Activated CD8-positive, alpha-beta memory T cell treated with anti-CD3 and anti-CD28 coated beads, Interleukin-2, amount 50 U/mL, for 1 hour (primary cell): ENCODE results near the gene FGF8.

ENCODE experiments used
- DNase-seq: peaks from one replicate; pipeline ENCODE4 v3.0.0-alpha.2; 2020; ENCODE audit errors: extremely low read depth

FGF8 gene

DNA sequence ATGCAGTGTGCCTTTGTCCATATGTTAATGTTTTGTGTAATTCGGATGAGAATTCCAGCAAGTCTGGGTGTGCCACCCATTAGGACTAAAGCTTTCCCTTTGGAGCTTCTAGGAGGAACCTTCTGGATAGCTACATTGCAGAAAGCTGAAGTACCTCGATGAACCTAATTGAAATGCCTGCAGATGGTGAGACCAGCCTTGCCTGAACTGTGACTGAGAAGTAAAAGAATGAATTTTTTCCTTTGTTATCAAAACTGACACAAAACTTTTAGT, 49.9 kb downstream of the FGF8 start:
- no peak for DNase-seq

DNA sequence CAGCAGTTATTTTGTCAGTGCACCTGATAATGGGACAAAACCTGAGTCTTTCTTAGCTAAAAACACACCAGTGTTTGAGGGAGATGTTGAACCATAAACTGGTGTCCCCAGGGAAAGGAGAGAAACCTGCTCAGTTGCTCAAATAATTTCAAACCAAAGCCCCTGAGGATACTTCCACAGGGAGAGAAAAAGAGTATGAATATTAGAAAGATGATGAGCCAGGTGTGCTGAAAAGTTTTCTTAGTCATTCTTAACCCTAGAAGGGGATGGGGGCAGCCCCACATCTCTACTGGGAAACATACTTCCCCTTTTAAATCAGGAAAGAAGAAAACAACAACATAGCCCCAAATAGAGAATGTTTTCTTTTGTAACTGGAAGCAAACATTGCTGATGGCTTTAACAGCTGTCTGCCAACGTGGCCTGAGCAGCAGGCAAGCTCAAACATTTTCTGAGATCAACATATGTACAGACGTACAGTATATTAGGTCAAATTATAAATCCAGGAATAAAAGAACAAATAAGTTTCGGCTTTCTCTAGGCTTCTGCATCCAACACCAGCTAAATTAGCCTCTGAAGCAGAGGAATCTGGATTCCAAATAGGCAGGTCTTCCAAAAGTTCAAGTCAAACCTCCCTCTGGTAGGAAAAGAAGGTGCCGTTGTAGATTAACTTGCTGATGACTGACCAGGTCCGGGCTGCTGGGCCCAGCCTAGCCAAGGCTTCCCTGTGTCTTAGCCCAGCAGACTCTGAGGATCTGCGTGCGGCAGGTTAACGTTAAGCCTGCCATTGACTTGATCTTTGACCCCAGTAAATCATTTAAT, 50.4 kb downstream of the FGF8 start:
- no peak for DNase-seq

DNA sequence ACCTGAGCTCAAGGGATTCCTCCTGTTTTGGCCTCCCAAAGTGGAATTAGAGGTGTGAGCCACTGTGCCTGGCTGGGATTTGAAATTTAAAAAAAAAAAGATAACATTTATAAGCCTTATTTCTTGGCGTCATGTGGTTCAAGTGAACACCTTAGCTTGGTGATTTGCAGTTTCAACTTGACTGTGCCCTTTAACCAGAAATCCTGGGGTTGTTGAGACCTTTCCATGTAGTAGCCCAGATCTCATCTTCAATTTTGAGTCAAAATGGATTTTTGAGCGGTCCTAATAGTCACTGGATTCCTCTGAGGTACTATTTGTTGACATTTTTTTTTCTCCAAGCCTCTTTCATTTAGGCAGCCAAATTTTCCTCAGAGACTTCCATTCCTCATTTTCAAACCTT, 51.5 kb downstream of the FGF8 start:
- DNase-seq, result no peak

DNA sequence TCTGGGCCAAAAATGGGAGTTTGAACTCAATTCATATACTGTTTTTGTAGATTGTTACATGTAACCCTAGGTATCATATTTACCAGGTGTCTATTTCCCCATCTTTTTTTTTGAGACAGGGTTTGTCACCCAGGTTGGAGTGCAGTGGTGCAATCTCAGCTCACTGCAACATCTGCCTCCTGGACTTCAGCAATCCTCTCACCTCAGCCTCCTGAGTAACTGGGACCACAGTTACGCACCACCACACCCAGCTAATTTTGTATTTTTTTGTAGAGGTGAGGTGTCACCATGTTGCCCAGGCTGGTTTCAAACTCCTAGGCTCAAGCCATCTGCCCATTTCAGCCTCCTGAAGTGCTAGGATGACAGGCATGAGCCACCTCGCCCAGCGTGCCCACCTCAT, 52.7 kb downstream of the FGF8 start:
- DNase-seq, result no peak

DNA sequence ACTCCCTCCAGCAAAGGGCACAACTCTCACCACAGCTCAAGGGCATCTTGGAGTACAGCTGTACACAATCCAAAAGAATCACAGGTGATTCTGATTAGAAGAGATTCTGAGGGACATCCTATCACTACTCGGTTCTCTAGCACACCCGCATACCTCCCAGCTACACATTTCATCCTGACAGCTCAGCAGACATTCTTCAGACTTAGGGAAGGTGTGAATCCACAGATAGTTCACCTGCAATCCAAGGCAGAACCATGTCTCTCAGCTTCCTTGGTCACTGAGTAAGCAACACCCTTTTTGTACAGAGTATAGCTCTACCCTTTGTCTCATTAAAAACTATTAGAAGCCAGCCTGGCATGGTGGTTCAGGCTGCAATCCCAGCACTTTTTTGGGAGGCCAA, 54.1 kb downstream of the FGF8 start:
- no peak for DNase-seq

DNA sequence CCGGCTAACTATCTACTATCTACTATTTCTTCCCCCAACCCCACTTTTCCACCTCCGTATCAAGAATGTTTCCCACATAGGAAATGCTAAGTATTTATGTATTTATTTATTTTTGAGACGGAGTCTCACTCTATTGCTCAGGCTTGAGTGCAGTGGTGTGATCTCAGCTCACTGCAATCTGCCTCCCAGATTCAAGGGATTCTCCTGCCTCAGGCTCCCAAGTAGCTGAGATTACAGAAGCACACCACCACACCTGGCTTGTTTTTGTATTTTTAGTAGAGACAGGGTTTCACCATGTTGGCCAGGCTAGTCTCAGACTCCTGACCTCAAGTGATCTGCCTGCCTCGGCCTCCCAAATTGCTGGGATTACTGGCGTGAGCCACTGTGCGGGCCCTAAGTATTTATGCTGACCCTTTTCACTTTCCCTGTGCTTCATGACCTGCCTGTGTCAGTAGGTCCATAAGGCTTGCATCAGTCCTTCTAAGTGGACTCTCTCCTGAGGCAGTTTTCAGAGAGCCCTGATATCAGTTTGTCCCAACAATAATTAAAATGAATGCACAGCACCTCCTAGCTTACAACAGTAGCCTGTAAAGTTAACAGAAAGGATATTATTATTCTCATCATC, 55.2 kb downstream of the FGF8 start:
- no peak for DNase-seq
